Activated T-cell treated with anti-CD3 and anti-CD28 coated beads, Interleukin-2, amount 50 U/mL, for 72 hours (primary cell): ENCODE data around the gene CCDC122. TPM values are rescaled to one million over a fixed set of nuclear protein-coding genes. Genes with fewer than 3 reads are reported as not detected.

Experiments
- ATAC-seq, 2 donors: fragments of 150-1000 bp; cut with Tn5 transposase; replicated peaks in 1 of 2; 2 replicates each; pipeline ENCODE4 v1.10.0; 2021; ENCODE audit warnings: moderate library complexity in 2 of 2, mild to moderate bottlenecking in 1 of 2
- DNase-seq, 2 donors: peaks; one replicate each; pipeline ENCODE4 v3.0.0; 2021 to 2022; ENCODE audit warnings: mixed read lengths in 1 of 2
- H3K27ac Mint-ChIP-seq: one replicate; pipeline ENCODE4 v1.8.0; 2022; ENCODE audit warnings: mild to moderate bottlenecking, moderate library complexity, mixed read lengths
- H3K27me3 Mint-ChIP-seq: one replicate; pipeline ENCODE4 v1.8.0; 2022; ENCODE audit warnings: low read depth, mixed read lengths
- H3K36me3 Mint-ChIP-seq, 2 donors: one replicate each; pipeline ENCODE4 v1.8.0; 2022; ENCODE audit warnings: mixed read lengths in 2 of 2, mild to moderate bottlenecking in 1 of 2; ENCODE audit not compliant: insufficient read depth in 2 of 2
- H3K4me1 Mint-ChIP-seq: one replicate; pipeline ENCODE4 v1.8.0; 2022; ENCODE audit warnings: low read depth, mixed read lengths
- H3K4me3 Mint-ChIP-seq, 2 donors: one replicate each; pipeline ENCODE4 v1.8.0; 2022; ENCODE audit warnings: mild to moderate bottlenecking in 2 of 2, mixed read lengths in 2 of 2, moderate library complexity in 2 of 2
- H3K9me3 Mint-ChIP-seq, 2 donors: one replicate each; pipeline ENCODE4 v1.8.0; 2022; ENCODE audit warnings: mixed read lengths in 2 of 2
- total RNA-seq, 2 donors: library from RNA; stranded (reverse); gene quantifications; one replicate each; pipeline ENCODE4 v1.2.3, GENCODE V29; 2022

Gene CCDC122
- total RNA-seq, 2 donors from 2014 or later, result 2.5 to 2.8 TPM

DNA sequence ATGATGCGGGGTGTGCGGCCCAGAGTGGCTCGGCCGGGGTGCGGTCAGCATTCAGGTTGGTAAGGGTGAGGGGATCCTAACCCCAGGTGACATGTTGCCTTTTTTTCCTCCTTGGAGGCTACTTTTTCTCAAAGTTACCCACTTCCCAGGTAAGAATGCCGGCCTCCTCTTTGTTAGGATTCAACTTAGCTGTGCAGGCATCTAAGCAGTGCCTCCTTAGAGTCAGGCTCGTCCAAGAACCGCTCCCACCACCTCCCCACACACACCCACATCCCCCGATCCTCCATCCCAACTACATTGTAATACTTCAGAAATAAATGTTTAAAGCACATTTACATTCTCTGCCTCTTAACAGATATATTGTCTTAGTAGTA lies 92.0 kb downstream of the CCDC122 start:
- H3K4me3 Mint-ChIP-seq, result peak overlapping the region; percentile 89 to 95
- DNase-seq (no peak), ATAC-seq (no peak)
- H3K27me3 Mint-ChIP-seq, result peaks cover 63% of the 10 kb centered on the region
- peaks cover 4% of the 10 kb centered on the region for H3K4me1 Mint-ChIP-seq
- no peak overlapping the region for H3K27ac Mint-ChIP-seq
- H3K9me3 Mint-ChIP-seq, result no peaks in the 10 kb centered on the region
- peaks cover 0 to 1% of the 10 kb centered on the region in 2 donors for H3K36me3 Mint-ChIP-seq

DNA sequence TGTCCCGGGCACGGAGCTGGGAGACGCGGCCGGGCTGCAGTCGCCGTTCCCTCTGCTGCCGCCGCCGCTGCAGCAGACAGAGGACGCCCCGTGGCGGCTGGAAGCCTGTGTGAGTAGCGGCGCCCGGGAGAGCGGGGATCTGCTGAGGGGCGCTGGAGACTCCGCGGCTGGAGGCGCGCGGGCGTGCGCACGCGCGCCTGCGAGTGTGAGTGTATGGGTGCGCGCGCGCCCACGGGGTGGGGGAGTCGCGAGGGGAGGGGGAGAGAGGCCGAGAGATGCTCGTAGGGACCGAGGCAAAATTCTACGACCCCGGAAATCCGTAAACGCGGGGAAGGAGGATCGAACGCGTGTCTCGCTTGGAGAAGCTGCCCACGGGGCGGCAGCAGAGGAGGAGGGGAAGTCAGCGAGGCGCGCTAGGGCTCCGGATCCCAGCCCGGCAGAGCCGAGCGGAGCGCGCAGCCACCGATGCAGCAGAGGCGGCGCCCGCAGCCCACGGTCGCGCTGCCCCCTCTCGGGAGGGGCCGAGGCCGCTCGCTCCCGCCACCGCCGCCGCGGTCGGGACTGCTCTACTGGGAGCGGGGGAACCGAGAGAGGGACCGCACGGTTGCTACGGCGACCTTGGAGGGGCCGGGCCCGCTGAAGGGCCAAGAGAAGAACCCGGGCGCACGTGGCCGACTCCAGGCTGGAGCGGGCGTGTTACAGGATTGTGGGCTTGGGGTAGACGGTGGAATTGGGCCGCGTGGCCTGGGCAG lies 92.6 kb downstream of the CCDC122 start, which contains the start of gene ENOX1:
Gene ENOX1 (minus strand): TSS at position 207 of the 752 bp plus-strand sequence.
- DNase-seq (peak; percentile 37 to 45), ATAC-seq (peak; percentile 68)
- H3K4me3 Mint-ChIP-seq, result peak within 1 kb of the TSS; percentile 89 to 95
- H3K27me3 Mint-ChIP-seq, result peaks cover 58% of the 10 kb centered on the region
- no peak within 1 kb of the TSS for H3K27ac Mint-ChIP-seq
- H3K4me1 Mint-ChIP-seq, result peaks cover 4% of the 10 kb centered on the region
- peaks cover 0 to 1% of the 10 kb centered on the region in 2 donors for H3K36me3 Mint-ChIP-seq
- no peaks in the 10 kb centered on the region for H3K9me3 Mint-ChIP-seq

DNA sequence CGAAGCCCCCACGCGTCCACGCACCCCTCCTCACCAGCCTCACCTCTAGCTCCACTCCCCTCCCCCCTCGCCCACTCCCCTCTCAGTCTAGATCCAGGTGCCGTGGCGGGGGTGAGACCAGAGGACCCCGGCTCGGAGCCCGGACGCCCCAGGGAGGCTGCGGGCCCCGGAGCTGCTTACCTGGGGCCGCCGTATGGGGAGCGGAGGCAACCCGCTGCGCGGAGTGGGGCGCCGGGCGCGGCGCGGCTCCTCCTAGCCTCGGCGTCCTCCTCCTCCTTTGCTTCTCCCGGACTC lies 93.1 kb downstream of the CCDC122 start:
- H3K36me3 Mint-ChIP-seq, result peaks cover 0 to 1% of the 10 kb centered on the region in 2 donors
- ATAC-seq, result peak; percentile 51 to 59
- peaks cover 4% of the 10 kb centered on the region for H3K4me1 Mint-ChIP-seq
- H3K4me3 Mint-ChIP-seq, result peak overlapping the region; percentile 89 to 95
- no peaks in the 10 kb centered on the region for H3K9me3 Mint-ChIP-seq
- no peak overlapping the region for H3K27ac Mint-ChIP-seq
- H3K27me3 Mint-ChIP-seq, result peaks cover 57% of the 10 kb centered on the region
- no peak for DNase-seq

Other genes starting within 250 kb of the CCDC122 start
- gene ENOX1, start 92.8 kb downstream of the CCDC122 start, total RNA-seq, result 1 to 10 TPM; 1.2 to 2.0 TPM
- 1 to 10 TPM; 3.3 to 4.3 TPM for gene LACC1, start 164 bp upstream of the CCDC122 start, total RNA-seq